GM12875 (cell line): ENCODE results near the gene ENOX1.

ENCODE experiments used
- H3K4me3 ChIP-seq: one replicate; pipeline ENCODE4 v1.5.1; 2011; ENCODE audit warnings: low read depth, low read length, control low read depth
- CTCF ChIP-seq: IDR thresholded peaks from 2 replicates; pipeline ENCODE4 v1.5.1; 2011; ENCODE audit warnings: low read depth, mild to moderate bottlenecking, control low read depth, inconsistent platforms, low read length, moderate library complexity, borderline replicate concordance; ENCODE audit not compliant: insufficient read depth

ENOX1 gene

DNA sequence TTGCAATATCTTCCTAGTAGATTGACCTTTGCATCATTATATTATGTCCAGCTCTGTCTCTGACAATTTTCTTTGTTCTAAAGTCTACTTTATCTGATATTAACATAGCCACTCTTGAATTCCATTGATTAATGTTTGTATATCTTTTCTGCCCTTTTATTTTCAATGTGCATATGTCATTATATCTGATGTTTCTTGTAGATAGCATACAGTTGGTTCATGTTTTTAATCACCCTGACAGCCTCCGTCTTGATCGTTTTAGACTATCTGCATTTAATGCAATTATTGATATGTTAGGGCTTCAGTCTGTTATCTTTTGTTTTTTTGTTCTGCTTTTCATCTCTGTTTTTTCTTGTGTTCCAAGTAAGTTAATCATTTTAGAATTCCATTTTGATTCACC lies 159.8 kb downstream of the ENOX1 start:
- H3K4me3 ChIP-seq: no peak overlapping the region
- no peak for TF ChIP-seq CTCF

DNA sequence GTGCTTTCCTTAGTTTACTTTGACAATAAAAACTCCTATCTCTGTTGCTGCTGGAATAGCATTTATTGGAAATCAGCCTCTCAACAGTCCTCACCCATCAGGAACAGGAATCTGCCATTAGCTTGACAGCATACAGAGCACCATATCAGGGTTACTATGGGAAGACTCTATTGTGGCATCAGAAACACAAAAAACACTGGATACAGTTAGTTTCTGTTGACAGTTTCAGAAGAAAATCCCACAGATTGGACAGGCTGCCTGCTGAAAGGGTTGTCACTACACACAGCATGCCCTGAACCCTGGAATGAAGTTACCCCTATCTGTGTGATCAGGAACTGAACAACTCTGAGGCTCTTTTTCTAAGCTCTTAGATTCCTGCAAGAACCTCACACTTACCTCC lies 172.7 kb downstream of the ENOX1 start:
- no peak for TF ChIP-seq CTCF
- no peak overlapping the region for H3K4me3 ChIP-seq

DNA sequence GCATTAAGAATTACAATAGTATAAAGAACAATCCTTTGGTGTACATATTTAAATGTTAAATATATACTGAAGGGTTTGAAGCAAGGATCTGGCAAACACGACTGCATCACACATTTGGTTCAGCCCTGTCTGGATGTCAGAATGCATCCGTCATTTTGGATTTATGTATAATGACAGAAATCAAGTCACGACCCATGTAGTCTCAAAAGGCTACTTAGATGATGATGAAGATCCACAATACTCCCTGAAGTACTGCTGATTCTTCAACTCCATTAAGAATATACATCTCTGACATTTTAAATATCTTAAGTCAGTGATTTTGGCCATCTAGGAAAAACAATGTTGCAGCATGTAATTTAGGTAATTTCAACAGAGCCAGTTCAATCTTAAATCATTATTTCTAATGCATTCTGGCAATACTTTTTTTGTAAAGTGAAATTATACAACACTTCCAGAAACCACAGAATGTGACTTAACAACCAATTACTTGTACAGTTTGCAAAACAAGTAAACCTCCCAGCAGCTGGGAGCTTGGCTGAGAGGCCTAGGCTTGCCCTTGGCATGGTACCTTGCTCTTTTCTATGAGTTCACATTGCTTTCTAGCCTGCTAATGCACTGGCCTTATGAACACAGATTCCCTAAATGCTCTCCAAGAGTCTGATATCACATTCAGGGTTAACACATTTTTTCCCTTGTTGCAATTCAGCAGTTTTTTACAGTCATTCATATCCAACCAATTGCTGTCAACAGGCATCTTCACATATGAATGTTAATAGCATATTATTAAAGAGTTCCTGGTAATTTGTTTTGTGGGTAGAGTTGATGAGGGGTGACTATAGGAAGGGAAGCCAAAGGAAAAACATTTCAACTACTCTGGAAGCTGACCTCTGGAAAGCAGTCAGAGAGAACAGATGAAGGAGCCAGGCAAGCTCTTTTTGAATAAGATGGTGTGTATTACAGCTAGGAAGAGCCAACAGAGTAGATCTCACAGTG lies 175.2 kb downstream of the ENOX1 start:
- TF ChIP-seq CTCF: no peak
- H3K4me3 ChIP-seq: no peak overlapping the region

DNA sequence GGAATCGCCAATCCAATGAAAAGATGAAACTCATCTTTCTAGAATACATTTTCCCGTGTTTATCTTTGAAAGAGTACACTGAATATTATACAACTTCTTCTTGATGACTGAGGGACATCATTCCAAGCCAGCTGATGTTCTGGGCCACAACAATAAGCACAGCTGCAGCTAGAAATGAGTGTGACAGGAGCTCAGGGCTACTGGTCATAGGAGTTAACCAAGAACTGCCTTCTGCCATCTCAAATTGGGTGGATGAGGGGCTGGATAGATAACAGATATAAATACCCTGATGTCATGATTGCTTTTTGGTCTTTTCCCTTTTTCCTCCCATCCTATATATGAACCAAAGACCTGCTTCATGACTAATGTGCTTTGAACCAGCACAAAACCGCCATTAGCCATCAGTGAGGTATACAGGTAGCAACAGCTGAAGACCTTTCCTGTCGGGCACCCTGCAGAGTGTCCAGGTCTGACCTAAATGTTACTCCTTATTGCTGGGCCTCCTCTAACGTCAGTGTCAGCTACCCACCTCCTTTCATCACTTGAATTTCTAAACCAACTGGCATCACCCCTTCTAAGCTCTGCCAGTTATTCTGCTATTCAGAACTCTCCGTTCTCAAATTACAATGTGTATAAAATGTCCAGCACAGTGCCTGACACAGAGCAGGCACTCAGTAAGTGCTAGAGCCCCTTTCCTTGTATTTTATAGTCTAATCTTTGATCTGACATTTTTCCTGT lies 178.2 kb downstream of the ENOX1 start:
- no peak overlapping the region for H3K4me3 ChIP-seq
- no peak for TF ChIP-seq CTCF

DNA sequence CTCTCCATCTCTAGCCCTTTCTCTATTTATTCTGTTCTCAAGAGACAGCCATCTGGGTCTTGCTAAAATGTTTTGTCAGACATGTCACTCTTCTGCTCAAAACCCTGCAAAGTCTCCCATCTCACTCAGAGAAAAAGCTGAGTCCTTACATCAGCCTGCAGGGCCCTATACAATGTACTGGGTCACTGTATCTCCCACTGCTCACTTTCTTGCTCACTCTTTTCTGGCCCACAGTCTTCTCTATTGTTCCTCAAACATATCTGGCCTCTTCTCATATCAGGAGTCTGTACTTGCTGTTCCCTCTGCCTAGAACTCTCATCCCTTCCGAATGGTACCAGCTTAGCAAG lies 189.2 kb downstream of the ENOX1 start:
- no peak for TF ChIP-seq CTCF
- no peak overlapping the region for H3K4me3 ChIP-seq

DNA sequence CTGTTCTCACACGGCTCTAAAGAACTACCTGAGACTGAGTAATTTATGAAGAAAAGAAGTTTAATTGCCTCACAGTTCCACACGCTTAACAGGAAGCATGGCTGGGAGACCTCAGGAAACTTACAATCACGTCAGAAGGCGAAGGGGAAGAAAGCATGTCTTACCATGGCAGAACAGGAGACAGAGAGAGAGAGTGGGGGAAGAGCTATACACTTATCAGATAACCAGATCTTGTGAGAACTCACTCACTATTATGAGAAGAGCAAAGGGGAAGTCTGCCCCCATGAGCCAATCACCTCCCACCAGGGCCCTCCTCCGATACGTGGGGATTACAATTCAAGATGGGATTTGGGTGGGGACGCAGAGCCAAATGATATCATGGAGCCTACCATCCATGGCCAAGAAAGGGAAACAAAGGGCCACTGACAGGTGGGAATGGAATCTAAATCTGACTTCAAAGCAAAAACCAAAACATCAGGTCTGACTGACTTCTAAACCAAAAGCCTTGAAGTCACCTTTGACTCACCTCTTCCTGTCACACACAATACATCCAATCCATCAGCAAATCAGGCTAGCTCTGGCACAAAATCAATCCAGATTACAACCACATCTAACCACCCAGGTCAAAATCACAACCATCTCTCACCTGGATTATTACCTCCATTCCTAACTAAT lies 189.7 kb downstream of the ENOX1 start:
- no peak for TF ChIP-seq CTCF
- H3K4me3 ChIP-seq: no peak overlapping the region

- TF ChIP-seq CTCF: no peak
- H3K4me3 ChIP-seq: no peak overlapping the region
These were observed 190.8 kb downstream of the ENOX1 start for GRCh38 chr13:43596006-43596405.
